WTC11 (cell line): ENCODE data around the gene EDA. TPM values are rescaled to one million over a fixed set of nuclear protein-coding genes. Genes with fewer than 3 reads are reported as not detected.

Experiments used
- ATAC-seq: fragments of 200-7000 bp; cut with Tn5 transposase; 2 replicates; pipeline ENCODE4 v1.10.0; 2021; ENCODE audit warnings: mild to moderate bottlenecking, moderate library complexity
- CTCF ChIA-PET: fragments of 300-600 bp; sonication (Branson Sonifier 250); formaldehyde crosslinking; loops from one replicate; lab custom pipeline; 2021; ENCODE audit warnings: antibody characterized with exemption; lab: Charles Lee
- POLR2A ChIA-PET: fragments of 350-600 bp; sonication (Branson Sonifier 250); formaldehyde crosslinking; loops from one replicate; lab custom pipeline; 2021; ENCODE audit warnings: antibody characterized with exemption; lab: Charles Lee
- DNase-seq: peaks from one replicate; pipeline ENCODE4 v3.0.0; 2021; ENCODE audit warnings: low spot score
- H3K27ac Mint-ChIP-seq: 2 replicates; pipeline ENCODE4 v1.8.0; 2021; ENCODE audit warnings: mixed read lengths
- H3K27me3 Mint-ChIP-seq: 2 replicates; pipeline ENCODE4 v1.8.0; 2021; ENCODE audit warnings: low read depth, mild to moderate bottlenecking, moderate library complexity, mixed read lengths
- H3K36me3 Mint-ChIP-seq: 2 replicates; pipeline ENCODE4 v1.8.0; 2021; ENCODE audit warnings: mixed read lengths
- H3K4me1 Mint-ChIP-seq: 2 replicates; pipeline ENCODE4 v1.8.0; 2022; ENCODE audit warnings: mixed read lengths
- H3K4me3 Mint-ChIP-seq: 2 replicates; pipeline ENCODE4 v1.8.0; 2021; ENCODE audit warnings: mild to moderate bottlenecking, moderate library complexity, mixed read lengths
- H3K9me3 Mint-ChIP-seq: 2 replicates; pipeline ENCODE4 v1.8.0; 2021; ENCODE audit warnings: mixed read lengths
- AR ChIP-seq: fragments of 250-450 bp; sonication (Bioruptor Pico); IDR thresholded peaks from 2 replicates; pipeline ENCODE4 v1.9.0; 2021; ENCODE audit warnings: mild to moderate bottlenecking
- ESRRA ChIP-seq: sonication (generic); formaldehyde crosslinking; IDR thresholded peaks from 2 replicates; pipeline ENCODE4 v1.8.1; 2022; ENCODE audit warnings: mild to moderate bottlenecking, missing genetic modification reagents, borderline replicate concordance
- FOXK1 ChIP-seq: sonication (generic); formaldehyde crosslinking; IDR thresholded peaks from 2 replicates; pipeline ENCODE4 v1.8.0; 2022; ENCODE audit warnings: mild to moderate bottlenecking, moderate library complexity, missing genetic modification reagents
- IRF1 ChIP-seq: sonication (generic); formaldehyde crosslinking; IDR thresholded peaks from 2 replicates; pipeline ENCODE4 v1.8.0; 2023; ENCODE audit warnings: missing genetic modification reagents
- MAX ChIP-seq: sonication (generic); formaldehyde crosslinking; IDR thresholded peaks from 2 replicates; pipeline ENCODE4 v1.8.0; 2022; ENCODE audit warnings: mild to moderate bottlenecking, missing genetic modification reagents
- MXD4 ChIP-seq: fragments of 250-450 bp; sonication (Bioruptor Pico); IDR thresholded peaks from 2 replicates; pipeline ENCODE4 v1.8.0; 2021; ENCODE audit warnings: mild to moderate bottlenecking, moderate library complexity, borderline replicate concordance
- MYBL2 ChIP-seq: sonication (generic); formaldehyde crosslinking; IDR thresholded peaks from 2 replicates; pipeline ENCODE4 v1.8.1; 2023; ENCODE audit warnings: mild to moderate bottlenecking, moderate library complexity, missing genetic modification reagents
- NFATC4 ChIP-seq: fragments of 250-450 bp; sonication (Bioruptor Pico); IDR thresholded peaks from 2 replicates; pipeline ENCODE4 v1.9.0; 2021; ENCODE audit warnings: mild to moderate bottlenecking
- NR3C1 ChIP-seq: sonication (generic); formaldehyde crosslinking; conservative IDR thresholded peaks from 2 replicates; pipeline ENCODE4 v1.8.1; 2023; ENCODE audit warnings: low read depth, mild to moderate bottlenecking, missing genetic modification reagents
- SMAD4 ChIP-seq: sonication (generic); formaldehyde crosslinking; IDR thresholded peaks from 2 replicates; pipeline ENCODE4 v1.8.0; 2022; ENCODE audit warnings: mild to moderate bottlenecking, missing genetic modification reagents
- SOX15 ChIP-seq: fragments of 250-450 bp; sonication (Bioruptor Pico); IDR thresholded peaks from 2 replicates; pipeline ENCODE4 v1.9.0; 2021; ENCODE audit warnings: mild to moderate bottlenecking
- SP1 ChIP-seq: sonication (generic); formaldehyde crosslinking; conservative IDR thresholded peaks from 2 replicates; pipeline ENCODE4 v1.8.1; 2022; ENCODE audit warnings: missing genetic modification reagents
- TCF7 ChIP-seq: sonication (generic); formaldehyde crosslinking; IDR thresholded peaks from 2 replicates; pipeline ENCODE4 v1.8.0; 2022; ENCODE audit warnings: mild to moderate bottlenecking, low read depth, missing genetic modification reagents, moderate library complexity
- TEAD1 ChIP-seq: sonication (generic); formaldehyde crosslinking; IDR thresholded peaks from 2 replicates; pipeline ENCODE4 v1.8.0; 2022; ENCODE audit warnings: mild to moderate bottlenecking, missing genetic modification reagents
- TEAD4 ChIP-seq: sonication (generic); formaldehyde crosslinking; IDR thresholded peaks from 2 replicates; pipeline ENCODE4 v1.8.0; 2022; ENCODE audit warnings: mild to moderate bottlenecking, missing genetic modification reagents
- ZBTB21 ChIP-seq: sonication (generic); formaldehyde crosslinking; IDR thresholded peaks from 2 replicates; pipeline ENCODE4 v1.8.1; 2023; ENCODE audit warnings: mild to moderate bottlenecking, missing genetic modification reagents, borderline replicate concordance
- ZBTB43 ChIP-seq: sonication (generic); formaldehyde crosslinking; IDR thresholded peaks from 2 replicates; pipeline ENCODE4 v1.8.1; 2023; ENCODE audit warnings: mild to moderate bottlenecking, missing genetic modification reagents
- ZMAT4 ChIP-seq: fragments of 250-450 bp; sonication (Bioruptor Pico); IDR thresholded peaks from 2 replicates; pipeline ENCODE4 v1.9.0; 2021; ENCODE audit warnings: mild to moderate bottlenecking
- total RNA-seq: library from RNA; stranded (reverse); gene quantifications from 3 replicates; pipeline ENCODE4 v1.2.3, GENCODE V29; 2021
- TF ChIP-seq, protein P1 (sequence below): fragments of 250-450 bp; sonication (Bioruptor Pico); IDR thresholded peaks from 2 replicates; pipeline ENCODE4 v2.1.2; 2022; ENCODE audit warnings: mild to moderate bottlenecking, moderate library complexity
- TF ChIP-seq, protein P2 (sequence below): sonication (generic); formaldehyde crosslinking; IDR thresholded peaks from 2 replicates; pipeline ENCODE4 v1.8.0; 2022; ENCODE audit warnings: mild to moderate bottlenecking, missing genetic modification reagents
- TF ChIP-seq, protein P3 (sequence below): sonication (generic); formaldehyde crosslinking; IDR thresholded peaks from 2 replicates; pipeline ENCODE4 v1.8.1; 2022; ENCODE audit warnings: missing genetic modification reagents, borderline replicate concordance

EDA gene
- total RNA-seq, 1 experiment from 2014 or later: 15.1 TPM

GRCh38 chrX:70084592-70085240 is 468.8 kb downstream of the EDA start:
- no peak for DNase-seq
- peaks cover 3% of the 10 kb centered on the region; the same call in 1 of the 2 replicates for H3K4me1 Mint-ChIP-seq
- no peak overlapping the region for H3K27ac Mint-ChIP-seq
- no peaks in the 10 kb centered on the region for H3K9me3 Mint-ChIP-seq
- H3K4me3 Mint-ChIP-seq: no peak overlapping the region
- TF ChIP-seq ZMAT4 (CRISPR knock-in tag): no peak
- TF ChIP-seq MYBL2: no peak
- no peak for TF ChIP-seq TEAD1
- TF ChIP-seq NR3C1 (CRISPR knock-in tag): no peak
- TF ChIP-seq MAX (CRISPR knock-in tag): no peak
- TF ChIP-seq IRF1 (CRISPR knock-in tag): no peak
- TF ChIP-seq FOXK1 (CRISPR knock-in tag): no peak
- TF ChIP-seq NFATC4 (CRISPR knock-in tag): no peak
- no peaks in the 10 kb centered on the region for H3K27me3 Mint-ChIP-seq
- H3K36me3 Mint-ChIP-seq: no peaks in the 10 kb centered on the region
- CTCF ChIA-PET: interaction anchor here (1.8 kb wide), 1 partner anchor 13 kb away, joined by 5 read pairs; no protein-coding TSS in a partner anchor
- ATAC-seq: no peak
- POLR2A ChIA-PET: no interaction called here

DNA sequence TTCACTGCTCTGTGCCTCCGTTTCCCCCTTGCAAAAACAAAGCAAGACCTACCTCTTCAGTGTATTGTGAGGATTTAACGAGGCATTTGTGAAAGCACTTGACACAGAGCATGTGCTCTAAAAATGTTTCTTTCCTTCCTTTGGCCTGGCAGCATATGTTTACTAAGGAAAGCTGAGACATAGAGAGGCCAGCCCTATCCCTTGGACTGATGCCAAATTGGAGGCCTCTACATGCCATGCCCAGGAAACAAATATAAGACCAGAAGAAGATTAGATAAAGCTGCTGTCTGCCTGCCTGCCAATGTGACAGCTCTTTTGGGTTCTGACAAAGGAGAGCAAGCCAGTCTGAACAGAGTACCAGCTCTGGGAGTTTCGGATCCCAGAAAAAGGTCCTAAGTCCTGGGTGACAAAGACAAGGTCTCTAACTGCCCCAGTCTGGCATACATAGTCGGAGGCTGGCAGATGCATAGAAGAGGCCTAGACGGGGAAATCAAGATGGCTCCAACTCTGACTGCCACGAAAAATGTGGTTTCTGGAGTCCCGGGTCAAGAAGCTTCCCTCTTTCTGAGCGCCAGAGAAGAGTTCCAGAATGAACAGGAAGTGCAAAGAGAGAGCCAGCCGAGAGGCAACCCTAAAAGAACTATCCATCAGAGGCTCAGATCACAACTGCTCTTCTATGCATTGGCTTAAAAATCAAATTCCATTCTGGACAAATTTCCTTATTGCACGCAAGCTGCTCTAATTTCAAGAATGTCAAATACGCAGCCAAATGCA is 472.1 kb downstream of the EDA start:
- no peak overlapping the region for H3K4me3 Mint-ChIP-seq
- H3K4me1 Mint-ChIP-seq: peaks cover 3% of the 10 kb centered on the region; the same call in 1 of the 2 replicates
- H3K36me3 Mint-ChIP-seq: no peaks in the 10 kb centered on the region
- POLR2A ChIA-PET: no interaction called here
- H3K9me3 Mint-ChIP-seq: no peaks in the 10 kb centered on the region
- no peaks in the 10 kb centered on the region for H3K27me3 Mint-ChIP-seq
- DNase-seq (no peak), ATAC-seq (no peak)
- H3K27ac Mint-ChIP-seq: no peak overlapping the region
- CTCF ChIA-PET: interaction anchor here (0.6 to 1.4 kb wide), 4 partner anchors 9 to 65 kb away, joined by 3 to 6 read pairs (median 4); no protein-coding TSS in a partner anchor
- TF ChIP-seq, protein P1, sequence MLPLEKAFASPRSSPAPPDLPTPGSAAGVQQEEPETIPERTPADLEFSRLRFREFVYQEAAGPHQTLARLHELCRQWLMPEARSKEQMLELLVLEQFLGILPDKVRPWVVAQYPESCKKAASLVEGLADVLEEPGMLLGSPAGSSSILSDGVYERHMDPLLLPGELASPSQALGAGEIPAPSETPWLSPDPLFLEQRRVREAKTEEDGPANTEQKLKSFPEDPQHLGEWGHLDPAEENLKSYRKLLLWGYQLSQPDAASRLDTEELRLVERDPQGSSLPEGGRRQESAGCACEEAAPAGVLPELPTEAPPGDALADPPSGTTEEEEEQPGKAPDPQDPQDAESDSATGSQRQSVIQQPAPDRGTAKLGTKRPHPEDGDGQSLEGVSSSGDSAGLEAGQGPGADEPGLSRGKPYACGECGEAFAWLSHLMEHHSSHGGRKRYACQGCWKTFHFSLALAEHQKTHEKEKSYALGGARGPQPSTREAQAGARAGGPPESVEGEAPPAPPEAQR (CRISPR knock-in tag): no peak
- TF ChIP-seq TCF7 (no peak), MXD4 (no peak), ZBTB21 (CRISPR knock-in tag) (no peak), AR (CRISPR knock-in tag) (no peak), SMAD4 (CRISPR knock-in tag) (no peak), SP1 (no peak), ESRRA (CRISPR knock-in tag) (no peak), TEAD4 (CRISPR knock-in tag) (no peak), SOX15 (CRISPR knock-in tag) (no peak), ZBTB43 (no peak)
- TF ChIP-seq, protein P2, sequence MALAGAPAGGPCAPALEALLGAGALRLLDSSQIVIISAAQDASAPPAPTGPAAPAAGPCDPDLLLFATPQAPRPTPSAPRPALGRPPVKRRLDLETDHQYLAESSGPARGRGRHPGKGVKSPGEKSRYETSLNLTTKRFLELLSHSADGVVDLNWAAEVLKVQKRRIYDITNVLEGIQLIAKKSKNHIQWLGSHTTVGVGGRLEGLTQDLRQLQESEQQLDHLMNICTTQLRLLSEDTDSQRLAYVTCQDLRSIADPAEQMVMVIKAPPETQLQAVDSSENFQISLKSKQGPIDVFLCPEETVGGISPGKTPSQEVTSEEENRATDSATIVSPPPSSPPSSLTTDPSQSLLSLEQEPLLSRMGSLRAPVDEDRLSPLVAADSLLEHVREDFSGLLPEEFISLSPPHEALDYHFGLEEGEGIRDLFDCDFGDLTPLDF: no peak
- TF ChIP-seq, protein P3, sequence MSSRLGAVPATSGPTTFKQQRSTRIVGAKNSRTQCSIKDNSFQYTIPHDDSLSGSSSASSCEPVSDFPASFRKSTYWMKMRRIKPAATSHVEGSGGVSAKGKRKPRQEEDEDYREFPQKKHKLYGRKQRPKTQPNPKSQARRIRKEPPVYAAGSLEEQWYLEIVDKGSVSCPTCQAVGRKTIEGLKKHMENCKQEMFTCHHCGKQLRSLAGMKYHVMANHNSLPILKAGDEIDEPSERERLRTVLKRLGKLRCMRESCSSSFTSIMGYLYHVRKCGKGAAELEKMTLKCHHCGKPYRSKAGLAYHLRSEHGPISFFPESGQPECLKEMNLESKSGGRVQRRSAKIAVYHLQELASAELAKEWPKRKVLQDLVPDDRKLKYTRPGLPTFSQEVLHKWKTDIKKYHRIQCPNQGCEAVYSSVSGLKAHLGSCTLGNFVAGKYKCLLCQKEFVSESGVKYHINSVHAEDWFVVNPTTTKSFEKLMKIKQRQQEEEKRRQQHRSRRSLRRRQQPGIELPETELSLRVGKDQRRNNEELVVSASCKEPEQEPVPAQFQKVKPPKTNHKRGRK: no peak
